IPS-15b (cell line): ENCODE measurements around the gene SERHL2.
"Not testable (repeated sequence)": the region's sequence is repeated elsewhere in the genome, so short reads cannot be mapped to it uniquely, and the experiment has no call there.

Experiments
- H3K27me3 ChIP-seq: one replicate; pipeline ENCODE4 v1.6.1; 2013; ENCODE audit warnings: low read length; ENCODE audit not compliant: control insufficient read depth, insufficient read depth
- H3K36me3 ChIP-seq: one replicate; pipeline ENCODE4 v1.6.1; 2013; ENCODE audit warnings: low read length; ENCODE audit not compliant: control insufficient read depth, insufficient read depth
- H3K4me1 ChIP-seq: one replicate; pipeline ENCODE4 v1.6.1; 2013; ENCODE audit warnings: mild to moderate bottlenecking, low read length; ENCODE audit not compliant: control insufficient read depth, insufficient read depth
- H3K4me3 ChIP-seq: one replicate; pipeline ENCODE4 v1.5.1; 2013; ENCODE audit warnings: low read depth, low read length
- H3K9ac ChIP-seq: one replicate; pipeline ENCODE4 v1.6.1; 2013; ENCODE audit warnings: low read depth, mild to moderate bottlenecking, low read length
- H3K9me3 ChIP-seq: one replicate; pipeline ENCODE4 v1.6.1; 2013; ENCODE audit warnings: mild to moderate bottlenecking, low read length; ENCODE audit not compliant: control insufficient read depth, insufficient read depth

SERHL2 gene

DNA sequence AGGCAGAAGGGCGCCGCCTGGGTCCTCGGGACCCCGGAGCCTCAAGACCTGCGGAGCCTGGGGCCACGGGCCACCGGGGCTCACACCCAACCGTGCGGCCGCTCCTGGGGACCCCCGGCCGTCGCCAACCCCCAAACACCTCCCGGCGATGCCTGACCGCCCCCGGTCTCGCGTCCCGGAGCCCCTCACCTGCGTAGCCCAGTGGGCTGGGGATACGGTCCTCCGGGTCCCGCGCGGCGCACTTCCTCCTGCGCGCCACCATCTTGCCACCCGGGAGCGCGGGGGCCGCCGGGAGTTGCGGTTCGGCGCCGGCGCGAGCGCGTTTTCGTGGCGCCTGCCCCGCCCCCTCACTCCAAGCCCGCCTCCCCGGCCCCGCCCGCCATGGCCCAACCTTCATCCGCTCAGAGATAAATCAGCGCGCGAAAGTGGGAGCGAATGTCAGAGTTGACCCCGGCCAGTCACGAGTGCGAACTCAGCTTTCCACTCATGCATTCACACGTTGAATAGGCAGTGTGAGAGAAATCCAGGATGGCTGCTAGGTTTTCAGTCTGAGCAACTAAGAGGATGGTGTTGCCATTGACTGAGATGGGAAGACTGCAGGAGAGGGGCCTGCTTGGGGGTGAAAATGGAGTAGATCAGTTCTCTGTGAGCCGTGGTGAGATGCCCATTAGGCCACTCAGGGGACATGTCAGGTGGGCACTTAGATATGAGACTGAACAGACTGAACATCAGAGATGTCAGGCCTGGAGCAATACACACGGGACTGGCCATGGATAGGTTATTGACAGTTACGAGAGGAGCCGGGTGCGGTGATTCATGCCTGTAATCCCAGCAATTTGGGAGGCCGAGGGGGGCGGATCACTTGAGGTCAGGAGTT lies 34.0 kb upstream of the SERHL2 start, which contains the start of gene RRP7A:
Gene RRP7A (minus strand): TSS at position 272 of the 877 bp plus-strand sequence. CDS start 10 bp downstream, at position 262.
- Histone ChIP-seq H3K9me3 (no peaks in the 10 kb centered on the region), H3K36me3 (peaks cover 18% of the 10 kb centered on the region), H3K4me1 (no peaks in the 10 kb centered on the region), H3K4me3 (peak within 1 kb of the TSS; percentile 83), H3K27me3 (peaks cover 2% of the 10 kb centered on the region), H3K9ac (peak within 1 kb of the TSS; percentile 90)

DNA sequence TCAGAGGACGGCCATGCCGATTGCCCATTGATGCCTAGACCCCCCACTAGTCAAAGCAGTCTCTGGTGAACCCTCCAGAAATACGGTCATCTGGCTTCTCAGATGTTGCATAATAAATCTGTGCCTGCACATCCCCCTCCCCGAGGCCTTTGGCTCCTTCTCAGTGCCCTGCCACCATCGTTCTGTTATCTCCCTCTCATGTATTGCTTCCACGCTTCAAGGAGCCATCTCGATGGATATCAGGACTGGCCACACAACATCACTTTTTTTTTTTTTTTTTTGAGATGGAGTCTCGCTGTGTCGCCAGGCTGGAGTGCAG lies 32.6 kb upstream of the SERHL2 start:
- Histone ChIP-seq H3K4me3 (no peak overlapping the region), H3K4me1 (no peaks in the 10 kb centered on the region), H3K36me3 (peaks cover 7% of the 10 kb centered on the region), H3K9ac (no peak overlapping the region), H3K9me3 (no peaks in the 10 kb centered on the region), H3K27me3 (peaks cover 2% of the 10 kb centered on the region)

DNA sequence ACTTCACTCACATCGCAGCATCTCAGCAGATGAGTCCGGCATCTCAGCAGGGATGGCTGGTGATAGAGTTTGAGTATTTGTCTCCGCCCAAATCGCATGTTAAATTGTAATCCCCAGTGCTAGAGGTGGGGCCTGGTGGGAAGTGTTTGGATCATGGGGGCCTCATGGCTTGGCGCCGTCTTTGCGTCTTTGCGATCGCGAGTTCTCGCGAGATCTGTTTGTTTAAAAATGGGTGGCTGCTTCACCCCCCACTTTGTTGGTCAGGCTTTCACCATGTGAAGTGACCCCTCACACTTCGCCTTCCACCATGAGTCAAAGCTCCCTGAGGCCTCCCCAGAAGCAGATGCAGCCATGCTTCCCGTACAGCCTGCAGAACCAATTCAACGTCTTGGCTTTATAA lies 31.2 kb upstream of the SERHL2 start:
- Histone ChIP-seq H3K4me3 (no peak overlapping the region), H3K9me3 (no peaks in the 10 kb centered on the region), H3K4me1 (no peaks in the 10 kb centered on the region)

DNA sequence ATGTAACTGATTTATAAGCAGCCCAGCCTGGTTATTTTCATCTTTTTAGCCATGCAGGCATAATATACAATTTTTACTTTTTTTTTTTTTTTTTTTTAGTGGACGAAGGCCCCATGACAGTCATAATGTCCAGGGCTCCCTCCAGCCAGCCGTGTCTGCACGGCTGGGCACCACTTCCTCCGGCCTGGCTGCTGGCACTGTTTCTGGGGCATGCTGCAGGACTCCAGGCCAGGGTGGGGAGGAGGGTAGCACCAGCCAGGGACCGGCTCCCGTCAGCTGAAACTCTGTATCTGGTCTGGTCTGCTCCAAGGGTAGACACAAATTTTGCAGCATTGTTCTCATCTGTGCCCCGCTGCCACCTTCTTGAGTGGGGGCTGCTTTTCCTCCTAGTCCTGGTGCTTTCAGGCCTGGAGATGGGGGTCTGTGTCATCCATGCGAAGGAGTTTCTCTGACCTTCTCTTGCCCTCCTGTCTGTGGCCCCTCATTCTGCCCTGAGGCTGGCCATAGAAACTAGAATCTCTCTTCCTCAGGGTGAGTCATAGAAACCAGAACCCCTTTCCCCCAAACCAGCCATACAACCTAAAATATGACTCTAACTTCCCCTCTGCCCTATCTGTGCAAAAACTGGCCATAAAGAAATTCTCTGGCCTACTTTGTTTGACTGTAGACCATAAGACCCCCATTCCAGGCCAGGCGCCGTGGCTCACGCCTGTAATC lies 25.0 kb upstream of the SERHL2 start:
- H3K36me3 ChIP-seq, result no peaks in the 10 kb centered on the region
- no peaks in the 10 kb centered on the region for H3K4me1 ChIP-seq
- H3K4me3 ChIP-seq, result no peak overlapping the region
- no peak overlapping the region for H3K9ac ChIP-seq
- H3K9me3 ChIP-seq, result no peaks in the 10 kb centered on the region
- H3K27me3 ChIP-seq, result peaks cover 2% of the 10 kb centered on the region

More for the DNA sequence above, 31.2 kb upstream of the SERHL2 start:
- H3K9ac ChIP-seq, result no peak overlapping the region
- H3K36me3 ChIP-seq, result peaks cover 3% of the 10 kb centered on the region
- peaks cover 2% of the 10 kb centered on the region for H3K27me3 ChIP-seq

DNA sequence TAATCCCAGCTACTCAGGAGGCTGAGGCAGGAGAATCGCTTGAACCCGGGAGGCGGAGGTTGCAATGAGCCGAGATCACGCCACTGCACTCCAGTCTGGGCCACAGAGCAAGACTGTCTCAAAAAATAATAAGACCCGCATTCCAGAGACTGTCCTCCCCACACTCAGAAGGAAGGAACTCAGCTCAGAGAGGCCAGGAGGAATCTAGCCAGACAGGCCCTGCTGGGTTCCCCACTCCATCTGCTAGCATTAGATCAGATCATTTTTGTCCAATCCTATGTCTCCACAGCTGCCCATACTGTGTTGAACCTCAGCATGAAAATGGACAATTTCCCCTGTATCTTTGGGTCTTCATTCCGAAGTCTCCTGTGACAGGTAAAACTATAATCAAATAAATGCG lies 24.3 kb upstream of the SERHL2 start:
- not testable (repeated sequence) for H3K4me1 ChIP-seq, H3K36me3 ChIP-seq, H3K4me3 ChIP-seq, H3K9me3 ChIP-seq, H3K9ac ChIP-seq, H3K27me3 ChIP-seq

DNA sequence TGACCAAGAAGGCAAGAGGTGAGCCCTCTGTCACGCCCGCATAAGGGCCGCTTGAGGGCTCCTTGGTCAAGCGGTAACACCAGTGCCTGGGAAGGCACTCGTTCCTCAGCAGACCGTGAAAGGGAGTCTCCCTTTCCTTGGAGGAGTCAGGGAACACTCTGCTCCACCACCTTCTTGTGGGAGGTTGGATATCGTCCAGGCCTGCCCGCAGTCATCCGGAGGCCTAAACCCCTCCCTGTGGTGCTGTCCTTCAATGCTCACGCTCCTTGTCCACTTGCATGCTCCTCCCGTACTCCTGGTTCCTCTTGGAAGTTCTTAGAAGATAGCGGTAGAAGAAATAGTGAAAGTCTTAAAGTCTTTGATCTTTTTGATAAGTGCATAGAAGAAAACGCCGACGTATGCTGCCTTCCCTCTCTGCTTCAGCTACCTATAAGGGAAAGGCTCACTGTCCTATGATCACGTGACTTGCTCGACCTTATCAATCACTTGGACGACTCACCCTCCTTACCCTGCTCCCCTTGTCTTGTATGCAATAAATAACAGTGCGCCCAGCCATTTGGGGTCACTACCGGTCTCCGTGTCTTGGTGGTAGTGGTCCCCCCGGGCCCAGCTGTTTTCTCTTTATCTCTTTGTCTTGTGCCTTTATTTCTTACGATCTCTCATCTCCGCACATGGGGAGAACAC lies 22.2 kb upstream of the SERHL2 start:
- H3K9me3 ChIP-seq, H3K4me1 ChIP-seq, H3K36me3 ChIP-seq, H3K27me3 ChIP-seq, H3K4me3 ChIP-seq, H3K9ac ChIP-seq: not testable (repeated sequence)

DNA sequence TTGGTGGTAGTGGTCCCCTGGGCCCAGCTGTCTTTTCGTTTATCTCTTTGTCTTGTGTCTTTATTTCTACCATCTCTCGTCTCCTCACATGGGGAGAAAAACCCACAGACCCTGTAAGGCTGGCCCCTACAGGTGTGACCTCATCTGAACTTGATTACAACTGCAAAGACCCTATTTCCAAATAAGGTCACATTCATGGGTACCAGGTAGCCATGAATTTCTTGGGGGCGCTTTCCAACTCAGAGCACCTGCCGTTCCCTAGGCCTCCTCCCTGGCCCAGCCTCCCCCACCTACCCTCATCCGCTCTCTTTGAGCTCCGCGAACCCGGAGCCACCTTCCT lies 20.1 kb upstream of the SERHL2 start:
- H3K9ac ChIP-seq, result no peak overlapping the region
- H3K9me3 ChIP-seq, result no peaks in the 10 kb centered on the region
- peaks cover 2% of the 10 kb centered on the region for H3K27me3 ChIP-seq
- H3K4me3 ChIP-seq, result no peak overlapping the region
- H3K4me1 ChIP-seq, result no peaks in the 10 kb centered on the region
- H3K36me3 ChIP-seq, result no peaks in the 10 kb centered on the region

DNA sequence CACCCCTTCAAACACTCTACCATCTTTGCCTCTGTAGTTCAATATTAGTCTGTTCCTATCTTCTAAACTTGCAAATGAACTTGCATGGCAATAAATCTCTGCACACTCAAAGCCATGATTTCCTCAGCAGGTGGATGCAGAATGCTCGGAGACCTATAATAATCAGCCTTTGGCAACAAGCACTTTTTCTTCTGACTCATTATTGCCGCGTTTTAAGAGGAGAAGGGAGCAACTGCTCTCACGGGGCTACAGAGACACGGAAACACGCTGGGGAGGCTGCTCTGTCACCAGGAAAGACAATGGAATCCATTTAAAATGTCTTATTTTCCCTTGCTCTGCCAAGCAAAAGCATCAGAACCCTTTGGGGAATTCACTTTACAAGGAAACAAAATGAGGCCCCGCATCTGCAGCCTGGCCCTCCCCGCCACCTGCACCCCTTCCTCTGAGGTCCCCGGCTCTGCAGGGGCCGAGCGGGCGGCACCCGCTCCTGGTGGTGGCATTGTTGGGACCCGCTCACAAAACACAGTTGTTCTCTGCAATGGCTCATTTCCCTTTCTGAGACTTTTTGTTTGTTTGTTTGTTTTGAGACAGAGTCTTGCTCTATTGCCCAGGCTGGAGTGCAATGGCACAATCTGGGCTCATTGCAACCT lies 18.5 kb upstream of the SERHL2 start:
- H3K9me3 ChIP-seq, H3K4me1 ChIP-seq, H3K27me3 ChIP-seq: not testable (repeated sequence)

DNA sequence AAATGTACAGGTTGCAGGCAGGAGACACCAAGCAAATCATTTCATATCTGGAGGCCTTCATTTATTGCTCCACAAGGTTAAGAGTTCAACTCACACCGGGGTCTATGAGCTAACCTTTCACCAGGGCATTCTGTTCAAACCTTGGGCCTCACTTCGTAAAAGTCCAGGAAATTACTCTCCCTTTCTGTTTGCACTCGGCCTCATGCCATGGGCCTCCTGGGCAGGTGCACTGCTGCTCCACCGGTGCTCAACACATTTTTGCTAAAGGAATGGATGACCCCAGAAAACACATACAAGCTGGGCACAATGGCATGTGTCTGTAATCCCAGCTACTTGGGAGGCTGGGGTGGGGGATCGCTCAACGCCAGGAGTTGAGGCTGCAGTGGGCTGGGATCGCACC lies 17.6 kb upstream of the SERHL2 start:
- Histone ChIP-seq H3K9me3 (no peaks in the 10 kb centered on the region), H3K36me3 (no peaks in the 10 kb centered on the region), H3K27me3 (no peaks in the 10 kb centered on the region), H3K4me3 (no peak overlapping the region), H3K9ac (no peak overlapping the region), H3K4me1 (no peaks in the 10 kb centered on the region)

More for the DNA sequence above, 18.5 kb upstream of the SERHL2 start:
- H3K4me3 ChIP-seq, H3K9ac ChIP-seq, H3K36me3 ChIP-seq: not testable (repeated sequence)

DNA sequence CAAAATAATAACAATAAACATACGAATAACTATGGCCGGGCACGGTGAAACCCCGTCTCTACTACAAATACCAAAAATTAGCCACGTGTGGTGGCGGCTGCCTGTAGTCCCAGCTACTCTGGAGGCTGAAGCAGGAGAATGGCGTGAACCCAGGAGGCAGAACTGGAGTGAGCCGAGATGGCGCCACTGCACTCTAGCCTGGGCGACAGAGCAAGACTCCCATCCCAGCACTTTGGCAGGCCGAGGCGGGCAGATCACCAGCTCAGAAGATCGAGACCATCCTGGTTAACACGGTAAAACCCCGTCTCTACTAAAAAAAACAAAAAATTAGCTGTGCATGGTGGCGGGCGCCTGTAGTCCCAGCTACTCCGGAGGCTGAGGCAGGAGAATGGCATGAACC lies 17.1 kb upstream of the SERHL2 start:
- not testable (repeated sequence) for H3K9ac ChIP-seq, H3K4me1 ChIP-seq, H3K36me3 ChIP-seq, H3K9me3 ChIP-seq, H3K4me3 ChIP-seq, H3K27me3 ChIP-seq

DNA sequence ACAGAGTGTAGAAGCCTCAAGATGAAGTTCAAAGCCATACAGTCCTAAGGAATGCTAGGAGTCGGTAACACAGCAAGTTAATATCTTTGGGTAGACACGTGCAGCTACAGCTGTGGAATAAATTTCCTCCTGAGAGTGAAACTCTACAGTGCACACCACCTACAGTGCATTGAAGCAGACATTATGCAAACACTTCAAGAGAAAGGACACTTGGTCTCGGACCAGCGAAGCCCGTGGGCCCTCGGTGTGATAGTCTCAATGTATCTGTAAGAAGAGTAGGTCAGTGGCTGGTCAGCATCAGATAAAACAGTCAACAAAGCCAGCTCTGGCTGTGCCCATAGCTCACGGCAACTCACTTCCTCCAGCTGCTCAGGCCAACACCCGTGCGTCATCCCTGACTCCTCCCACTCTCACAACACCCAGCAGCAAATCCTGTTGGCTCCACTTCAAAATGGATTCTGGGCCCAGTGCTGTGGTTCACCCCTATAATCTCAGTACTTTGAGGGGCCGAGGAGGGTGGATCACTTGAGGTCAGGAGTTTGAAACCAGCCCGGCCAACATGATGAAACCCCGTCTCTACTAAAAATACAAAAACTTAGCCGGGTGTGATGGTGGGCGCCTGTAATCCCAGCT lies 16.4 kb upstream of the SERHL2 start:
- not testable (repeated sequence) for H3K4me3 ChIP-seq

More for the DNA sequence above, 16.4 kb upstream of the SERHL2 start:
- H3K9me3 ChIP-seq, H3K27me3 ChIP-seq, H3K36me3 ChIP-seq, H3K9ac ChIP-seq, H3K4me1 ChIP-seq: not testable (repeated sequence)
